Measurements from ENCODE around the gene KIF2B.

DNA sequence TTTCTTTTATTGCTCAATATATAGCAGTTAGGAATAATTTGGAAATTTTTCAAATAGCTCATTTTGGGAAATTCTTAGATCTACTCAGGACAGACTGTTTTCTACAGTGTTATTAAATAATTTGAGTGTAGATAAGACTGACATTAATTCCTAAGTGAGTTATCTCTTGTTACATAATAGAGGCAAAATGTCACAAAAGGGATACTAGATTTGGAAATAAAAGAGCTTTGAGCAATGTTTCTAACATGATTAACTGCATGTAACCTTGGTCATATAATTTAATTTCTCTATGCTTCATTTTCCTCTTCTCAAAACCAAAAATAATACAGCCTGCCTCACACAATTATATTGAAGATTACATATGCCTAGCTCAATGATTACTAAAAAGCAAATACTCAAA is 16.3 kb upstream of the KIF2B start:
- TF ChIP-seq, protein P1, sequence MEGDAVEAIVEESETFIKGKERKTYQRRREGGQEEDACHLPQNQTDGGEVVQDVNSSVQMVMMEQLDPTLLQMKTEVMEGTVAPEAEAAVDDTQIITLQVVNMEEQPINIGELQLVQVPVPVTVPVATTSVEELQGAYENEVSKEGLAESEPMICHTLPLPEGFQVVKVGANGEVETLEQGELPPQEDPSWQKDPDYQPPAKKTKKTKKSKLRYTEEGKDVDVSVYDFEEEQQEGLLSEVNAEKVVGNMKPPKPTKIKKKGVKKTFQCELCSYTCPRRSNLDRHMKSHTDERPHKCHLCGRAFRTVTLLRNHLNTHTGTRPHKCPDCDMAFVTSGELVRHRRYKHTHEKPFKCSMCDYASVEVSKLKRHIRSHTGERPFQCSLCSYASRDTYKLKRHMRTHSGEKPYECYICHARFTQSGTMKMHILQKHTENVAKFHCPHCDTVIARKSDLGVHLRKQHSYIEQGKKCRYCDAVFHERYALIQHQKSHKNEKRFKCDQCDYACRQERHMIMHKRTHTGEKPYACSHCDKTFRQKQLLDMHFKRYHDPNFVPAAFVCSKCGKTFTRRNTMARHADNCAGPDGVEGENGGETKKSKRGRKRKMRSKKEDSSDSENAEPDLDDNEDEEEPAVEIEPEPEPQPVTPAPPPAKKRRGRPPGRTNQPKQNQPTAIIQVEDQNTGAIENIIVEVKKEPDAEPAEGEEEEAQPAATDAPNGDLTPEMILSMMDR (IDR thresholded peaks at IDR 0.05): no peak
- TF ChIP-seq POLR2A (IDR thresholded peaks at IDR 0.05): no peak
- TF ChIP-seq POLR2AphosphoS5 (IDR thresholded peaks at IDR 0.05): no peak
